AG09309 (cell line): ENCODE results near the gene RBP5.
"Not testable (repeated sequence)": the region's sequence is repeated elsewhere in the genome, so short reads cannot be mapped to it uniquely, and the experiment has no call there.

ENCODE experiments used
- DNase-seq: peaks from one replicate; pipeline ENCODE4 v3.0.0-alpha.2; 2010; ENCODE audit warnings: low read depth
- H3K4me3 ChIP-seq: 2 replicates; pipeline ENCODE4 v1.5.1; 2011; ENCODE audit warnings: mild to moderate bottlenecking, low read depth, low read length, moderate library complexity; ENCODE audit not compliant: control insufficient read depth
- TF ChIP-seq, protein P1 (sequence below): IDR thresholded peaks from 2 replicates; pipeline ENCODE4 v1.5.1; 2011; ENCODE audit warnings: mild to moderate bottlenecking, low read depth, low read length, inconsistent platforms; ENCODE audit not compliant: insufficient read depth, control insufficient read depth; ENCODE audit errors: missing control alignments

RBP5 gene

DNA sequence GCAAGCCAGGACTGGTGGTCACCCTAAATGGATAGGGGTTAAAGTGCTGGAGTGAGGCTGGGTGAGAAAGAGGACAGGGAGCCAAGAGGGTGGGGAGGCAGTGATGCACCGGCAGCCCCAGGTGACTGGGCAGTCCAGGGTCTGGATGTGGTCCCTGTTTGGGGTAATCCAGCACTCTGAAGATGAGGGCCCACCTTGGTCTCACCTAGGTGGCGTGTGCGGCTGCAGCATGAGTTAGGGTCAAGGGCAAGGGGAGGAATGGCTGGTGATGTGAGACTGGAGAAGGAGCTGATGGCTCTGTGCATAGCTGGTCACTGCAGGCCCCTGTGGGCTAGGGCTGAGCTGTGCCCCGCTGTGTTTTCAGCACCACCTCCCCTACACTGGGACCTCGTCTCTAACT, 18.0 kb downstream of the RBP5 start:
- DNase-seq, result no peak
- no peak overlapping the region for H3K4me3 ChIP-seq
- TF ChIP-seq, protein P1, sequence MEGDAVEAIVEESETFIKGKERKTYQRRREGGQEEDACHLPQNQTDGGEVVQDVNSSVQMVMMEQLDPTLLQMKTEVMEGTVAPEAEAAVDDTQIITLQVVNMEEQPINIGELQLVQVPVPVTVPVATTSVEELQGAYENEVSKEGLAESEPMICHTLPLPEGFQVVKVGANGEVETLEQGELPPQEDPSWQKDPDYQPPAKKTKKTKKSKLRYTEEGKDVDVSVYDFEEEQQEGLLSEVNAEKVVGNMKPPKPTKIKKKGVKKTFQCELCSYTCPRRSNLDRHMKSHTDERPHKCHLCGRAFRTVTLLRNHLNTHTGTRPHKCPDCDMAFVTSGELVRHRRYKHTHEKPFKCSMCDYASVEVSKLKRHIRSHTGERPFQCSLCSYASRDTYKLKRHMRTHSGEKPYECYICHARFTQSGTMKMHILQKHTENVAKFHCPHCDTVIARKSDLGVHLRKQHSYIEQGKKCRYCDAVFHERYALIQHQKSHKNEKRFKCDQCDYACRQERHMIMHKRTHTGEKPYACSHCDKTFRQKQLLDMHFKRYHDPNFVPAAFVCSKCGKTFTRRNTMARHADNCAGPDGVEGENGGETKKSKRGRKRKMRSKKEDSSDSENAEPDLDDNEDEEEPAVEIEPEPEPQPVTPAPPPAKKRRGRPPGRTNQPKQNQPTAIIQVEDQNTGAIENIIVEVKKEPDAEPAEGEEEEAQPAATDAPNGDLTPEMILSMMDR, result no peak

DNA sequence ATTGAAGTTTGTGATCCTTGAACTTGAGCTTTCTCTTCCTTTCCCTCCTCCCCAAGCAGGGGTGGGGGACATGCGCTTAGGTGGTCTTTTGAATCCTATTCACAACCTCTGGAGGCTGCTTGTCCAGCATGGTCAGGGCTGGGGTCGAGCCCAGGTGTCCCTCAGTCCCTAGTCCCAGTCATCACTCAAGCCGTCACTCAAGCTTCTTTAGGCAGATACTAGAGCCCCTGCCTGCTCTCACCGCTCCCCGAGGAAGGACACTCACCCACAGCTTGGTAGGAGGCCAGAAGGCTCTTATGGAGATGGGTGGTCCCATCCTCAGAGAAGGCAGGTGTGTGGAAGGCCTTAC, 19.1 kb downstream of the RBP5 start:
- TF ChIP-seq, protein P1, result no peak
- DNase-seq, result no peak
- peak overlapping the region; percentile 63 for H3K4me3 ChIP-seq

DNA sequence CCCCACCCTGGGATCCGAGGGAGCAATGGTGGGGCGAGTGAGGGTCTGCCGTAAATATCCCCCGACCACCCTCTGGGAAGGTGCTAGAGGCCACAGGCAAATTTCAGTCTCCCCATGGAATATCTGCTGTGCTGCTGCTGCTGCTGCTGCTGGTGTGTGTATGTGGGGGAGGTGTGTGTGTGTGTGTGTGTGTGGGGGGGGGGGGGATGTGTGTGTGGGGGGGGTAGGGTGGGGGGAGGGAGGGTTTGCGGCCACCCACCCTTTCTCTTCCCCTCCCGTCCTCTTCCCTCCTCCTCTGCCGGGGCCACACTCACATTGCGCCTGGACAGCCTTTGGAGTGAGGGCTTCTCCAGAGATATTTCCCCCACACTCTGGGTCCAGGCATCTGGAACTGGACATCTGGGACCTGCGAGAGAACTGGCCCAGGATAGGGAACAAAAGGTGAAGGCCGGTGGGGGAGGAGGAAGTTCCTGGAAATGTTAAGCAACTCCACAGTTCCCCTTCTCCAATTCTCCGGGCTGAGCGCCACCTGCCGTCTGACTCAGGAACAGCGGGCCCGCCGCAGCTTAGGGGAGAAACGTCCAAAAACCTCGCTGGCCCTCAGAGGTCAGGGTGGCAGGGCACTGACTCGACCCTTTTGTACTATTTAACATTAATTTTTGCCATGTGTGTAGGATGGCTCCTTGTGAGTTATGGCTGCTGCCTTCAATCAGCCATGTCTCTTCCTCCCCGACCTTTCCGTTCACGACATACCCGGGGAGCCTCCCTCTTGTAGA, 19.7 kb downstream of the RBP5 start, which contains the start of gene C1RL:
C1RL (minus strand) TSS at position 419 of the 776 bp plus-strand sequence; CDS start at position 385, 34 bp downstream.
- H3K4me3 ChIP-seq, result peak within 1 kb of the TSS; percentile 63
- TF ChIP-seq, protein P1, result peak; percentile 98
- DNase-seq, result peak; percentile 57

DNA sequence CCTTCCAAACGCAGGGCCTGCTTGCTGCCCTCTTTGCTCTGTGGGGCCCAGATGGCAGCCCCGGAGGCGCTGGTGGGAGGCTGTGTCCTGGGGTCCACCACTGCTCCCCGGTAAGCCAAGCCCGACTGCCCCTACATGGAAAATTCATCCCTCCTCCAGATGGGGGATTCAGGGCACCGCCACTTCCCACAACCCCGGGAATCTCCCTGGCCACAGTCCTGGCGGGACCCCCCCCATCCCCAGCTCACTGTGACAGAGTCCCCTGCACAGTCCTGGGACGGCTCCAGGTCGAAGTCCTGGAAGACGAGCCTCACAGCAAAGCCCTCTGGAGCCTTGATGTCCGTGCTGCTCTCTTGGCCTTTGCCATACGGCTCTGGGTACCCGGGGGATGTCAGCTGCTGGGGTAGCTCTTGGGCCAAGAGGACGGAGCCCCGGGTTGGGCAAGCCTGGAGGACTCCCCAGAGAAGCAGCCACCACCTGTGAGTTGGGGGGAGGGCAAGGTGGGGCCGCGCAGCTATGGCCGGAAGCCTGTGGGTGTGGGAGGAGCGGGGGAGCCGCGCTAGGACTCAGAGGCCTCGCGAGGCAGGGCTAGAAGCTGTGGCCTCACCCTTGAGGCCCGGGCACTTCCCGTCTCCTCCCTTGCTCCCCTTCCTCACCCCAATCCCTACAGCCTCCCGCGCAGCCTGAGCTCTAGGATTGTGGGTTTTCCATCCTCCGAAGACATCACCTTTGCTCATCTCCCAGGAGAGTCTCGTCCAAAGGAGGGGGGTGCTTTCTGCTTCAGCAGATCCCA, 20.5 kb downstream of the RBP5 start:
- DNase-seq, result no peak

DNA sequence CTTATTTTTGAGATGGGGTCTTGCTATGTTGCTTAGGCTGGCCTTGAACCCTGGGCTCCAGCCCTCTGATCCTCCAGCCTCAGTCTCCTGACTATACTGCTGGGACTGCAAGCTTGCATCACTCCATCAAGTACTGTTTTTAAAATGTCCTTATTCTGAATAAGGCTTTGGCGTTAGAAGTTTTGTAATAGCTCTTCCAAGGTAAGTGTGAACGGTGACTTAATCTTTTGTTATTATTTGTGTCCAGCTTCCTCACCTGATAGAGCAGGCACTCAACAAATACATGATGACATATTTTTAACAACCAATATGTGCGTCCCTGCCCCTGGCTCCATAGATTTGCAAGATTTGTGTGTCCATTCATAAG, 21.1 kb downstream of the RBP5 start:
- H3K4me3 ChIP-seq, result peak overlapping the region; percentile 63
- TF ChIP-seq, protein P1, result no peak
- no peak for DNase-seq

More for the DNA sequence above, 20.5 kb downstream of the RBP5 start:
- TF ChIP-seq, protein P1, result no peak
- peak overlapping the region; percentile 63 for H3K4me3 ChIP-seq

DNA sequence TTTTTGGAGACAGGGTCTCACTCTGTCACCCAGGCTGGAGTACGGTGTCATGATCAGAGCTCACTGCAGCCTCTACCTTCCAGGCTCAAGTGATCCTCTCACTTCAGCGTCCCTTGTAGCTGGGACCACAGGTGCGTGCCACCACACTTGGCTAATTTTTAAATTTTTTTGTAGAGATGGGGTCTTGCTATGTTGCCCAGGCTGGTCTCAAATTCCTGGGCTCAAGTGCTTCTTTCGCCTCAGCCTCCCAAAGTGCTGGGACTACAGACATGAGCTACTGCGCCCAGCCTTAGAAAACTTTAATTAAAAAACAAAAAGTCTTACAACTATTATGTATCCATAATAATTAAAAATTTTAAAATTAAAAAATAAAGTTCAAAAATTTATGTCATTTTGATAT, 21.5 kb downstream of the RBP5 start:
- H3K4me3 ChIP-seq, DNase-seq: not testable (repeated sequence)

DNA sequence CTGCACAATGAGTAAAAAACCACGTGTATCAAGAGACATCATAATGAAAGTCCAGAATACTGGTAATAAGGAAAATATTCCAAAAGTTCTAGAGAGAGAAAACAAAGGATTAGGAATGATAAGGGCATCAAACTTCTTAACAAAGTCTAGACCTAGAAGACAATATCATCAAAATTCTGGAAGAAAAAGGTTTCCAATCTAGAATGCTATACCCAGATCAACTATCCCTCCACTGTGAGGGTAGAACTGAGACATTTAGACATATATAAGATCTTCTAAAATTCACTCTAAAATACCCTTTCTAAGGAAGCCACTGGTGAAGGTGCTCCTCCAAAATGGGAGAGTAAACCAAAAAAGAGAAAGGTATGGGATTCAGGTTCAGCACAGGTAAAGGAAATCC, 22.6 kb downstream of the RBP5 start:
- TF ChIP-seq, protein P1, result no peak
- no peak for DNase-seq
- no peak overlapping the region for H3K4me3 ChIP-seq
